ENCODE measurements around the gene OLIG3. TPM values are rescaled to one million over a fixed set of nuclear protein-coding genes. Genes with fewer than 3 reads are reported as not detected.
A peak's percentile ranks its signal among the peaks of the same experiment; 100 is the strongest.

The OLIG3 gene
- total and polyA plus RNA-seq, 5 donors from 2014 or later, result not detected

- Histone ChIP-seq H3K27ac (ENCODE audit: insufficient read depth, low read length, poor library complexity, severe bottlenecking) (no peak overlapping the region), H3K4me1 (ENCODE audit: control insufficient read depth, insufficient read depth, low read length, poor library complexity, severe bottlenecking) (peaks cover 36% of the 10 kb centered on the region), H3K9me3 (ENCODE audit: control insufficient read depth in 2 of 2, low read length in 2 of 2) (no peaks in the 10 kb centered on the region), H3K36me3 (ENCODE audit: control insufficient read depth, insufficient read depth, low read length) (no peaks in the 10 kb centered on the region), H3K27me3 (ENCODE audit: control insufficient read depth, insufficient read depth, low read length) (peaks cover 67% of the 10 kb centered on the region), H3K4me3 (ENCODE audit: low read depth, low read length) (no peak overlapping the region)
- Mint-ChIP-seq H3K4me1 (peaks cover 10 to 47% (median 15%) of the 10 kb centered on the region in 4 donors), H3K36me3 (no peaks in the 10 kb centered on the region), H3K9me3 (peaks cover 0 to 6% (median 0%) of the 10 kb centered on the region in 7 donors), H3K27me3 (peaks cover 92% of the 10 kb centered on the region), H3K27ac (no peak overlapping the region), H3K4me3 (peak overlapping the region in 3 of 4 donors; percentile 40 to 57 (median 49))
- no peak for DNase-seq
- no peak for ATAC-seq (ENCODE audit: low read depth in 2 of 2)
These were observed 4.9 kb downstream of the OLIG3 start for GRCh38 chr6:137489046-137490005.

- Mint-ChIP-seq H3K36me3 (no peaks in the 10 kb centered on the region), H3K4me1 (peaks cover 5 to 38% (median 12%) of the 10 kb centered on the region in 4 donors), H3K27me3 (peaks cover 92% of the 10 kb centered on the region), H3K27ac (no peak overlapping the region), H3K4me3 (peak overlapping the region in 3 of 4 donors; percentile 55 to 78 (median 58)), H3K9me3 (peaks cover 0 to 5% (median 0%) of the 10 kb centered on the region in 7 donors)
- no peak overlapping the region for H3K27ac ChIP-seq (ENCODE audit: insufficient read depth, low read length, poor library complexity, severe bottlenecking)
- H3K4me3 ChIP-seq (ENCODE audit: low read depth, low read length), result no peak overlapping the region
- ATAC-seq (ENCODE audit: low read depth in 2 of 2) (peak in 1 of 2 donors; percentile 56), DNase-seq (peak in 1 of 3 donors; percentile 46)
- H3K9me3 ChIP-seq (ENCODE audit: control insufficient read depth in 2 of 2, low read length in 2 of 2), result no peaks in the 10 kb centered on the region
- H3K4me1 ChIP-seq (ENCODE audit: control insufficient read depth, insufficient read depth, low read length, poor library complexity, severe bottlenecking), result peaks cover 27% of the 10 kb centered on the region
- peaks cover 70% of the 10 kb centered on the region for H3K27me3 ChIP-seq (ENCODE audit: control insufficient read depth, insufficient read depth, low read length)
- no peaks in the 10 kb centered on the region for H3K36me3 ChIP-seq (ENCODE audit: control insufficient read depth, insufficient read depth, low read length)
These were observed 5.8 kb downstream of the OLIG3 start for GRCh38 chr6:137488150-137489045.

DNA sequence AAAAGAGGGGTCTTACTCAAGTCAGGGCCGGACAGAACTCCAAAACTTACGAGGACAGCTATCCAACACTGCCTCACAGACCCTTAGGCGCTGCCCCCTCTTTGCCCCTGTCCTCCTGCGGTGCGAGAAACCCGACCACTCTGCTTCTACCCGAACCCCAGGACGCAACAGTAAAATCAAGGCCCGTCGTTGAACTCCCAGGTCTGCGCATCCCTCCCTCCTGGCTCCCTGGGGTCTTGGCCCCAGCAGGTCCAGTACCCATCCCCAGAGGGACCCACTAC, 6.4 kb downstream of the OLIG3 start:
- peaks cover 0 to 5% (median 0%) of the 10 kb centered on the region in 7 donors for H3K9me3 Mint-ChIP-seq
- H3K36me3 Mint-ChIP-seq, result no peaks in the 10 kb centered on the region
- no peak overlapping the region for H3K27ac Mint-ChIP-seq
- DNase-seq, result no peak
- peaks cover 22% of the 10 kb centered on the region for H3K4me1 ChIP-seq (ENCODE audit: control insufficient read depth, insufficient read depth, low read length, poor library complexity, severe bottlenecking)
- H3K27me3 ChIP-seq (ENCODE audit: control insufficient read depth, insufficient read depth, low read length), result peaks cover 72% of the 10 kb centered on the region
- ATAC-seq (ENCODE audit: low read depth in 2 of 2), result no peak
- no peak overlapping the region for H3K27ac ChIP-seq (ENCODE audit: insufficient read depth, low read length, poor library complexity, severe bottlenecking)
- peaks cover 5 to 34% (median 12%) of the 10 kb centered on the region in 4 donors for H3K4me1 Mint-ChIP-seq
- H3K9me3 ChIP-seq (ENCODE audit: control insufficient read depth in 2 of 2, low read length in 2 of 2), result no peaks in the 10 kb centered on the region
- no peak overlapping the region for H3K4me3 ChIP-seq (ENCODE audit: low read depth, low read length)
- H3K4me3 Mint-ChIP-seq, result peak overlapping the region in 1 of 4 donors; percentile 4
- H3K36me3 ChIP-seq (ENCODE audit: control insufficient read depth, insufficient read depth, low read length), result no peaks in the 10 kb centered on the region
- peaks cover 89% of the 10 kb centered on the region for H3K27me3 Mint-ChIP-seq

- no peak overlapping the region for H3K27ac ChIP-seq (ENCODE audit: insufficient read depth, low read length, poor library complexity, severe bottlenecking)
- Mint-ChIP-seq H3K27me3 (peaks cover 87% of the 10 kb centered on the region), H3K4me3 (peak overlapping the region in 2 of 4 donors; percentile 5 to 24), H3K36me3 (no peaks in the 10 kb centered on the region), H3K4me1 (peaks cover 5 to 29% (median 9%) of the 10 kb centered on the region in 4 donors), H3K27ac (peak overlapping the region in 1 of 3 donors; percentile 9), H3K9me3 (peaks cover 0 to 4% (median 0%) of the 10 kb centered on the region in 7 donors)
- H3K4me3 ChIP-seq (ENCODE audit: low read depth, low read length), result no peak overlapping the region
- DNase-seq (no peak), ATAC-seq (ENCODE audit: low read depth in 2 of 2) (no peak)
- peaks cover 22% of the 10 kb centered on the region for H3K4me1 ChIP-seq (ENCODE audit: control insufficient read depth, insufficient read depth, low read length, poor library complexity, severe bottlenecking)
- no peaks in the 10 kb centered on the region for H3K9me3 ChIP-seq (ENCODE audit: control insufficient read depth in 2 of 2, low read length in 2 of 2)
- H3K27me3 ChIP-seq (ENCODE audit: control insufficient read depth, insufficient read depth, low read length), result peaks cover 72% of the 10 kb centered on the region
- H3K36me3 ChIP-seq (ENCODE audit: control insufficient read depth, insufficient read depth, low read length), result no peaks in the 10 kb centered on the region
These were observed 6.9 kb downstream of the OLIG3 start for GRCh38 chr6:137487181-137487868.

GRCh38 chr6:137486416-137486815, 7.8 kb downstream of the OLIG3 start:
- H3K4me1 ChIP-seq (ENCODE audit: control insufficient read depth, insufficient read depth, low read length, poor library complexity, severe bottlenecking), result peaks cover 22% of the 10 kb centered on the region
- H3K27ac Mint-ChIP-seq, result no peak overlapping the region
- peaks cover 0 to 3% (median 0%) of the 10 kb centered on the region in 7 donors for H3K9me3 Mint-ChIP-seq
- ATAC-seq (ENCODE audit: low read depth in 2 of 2), result no peak
- H3K36me3 ChIP-seq (ENCODE audit: control insufficient read depth, insufficient read depth, low read length), result no peaks in the 10 kb centered on the region
- no peak overlapping the region for H3K4me3 ChIP-seq (ENCODE audit: low read depth, low read length)
- H3K27me3 Mint-ChIP-seq, result peaks cover 85% of the 10 kb centered on the region
- no peaks in the 10 kb centered on the region for H3K9me3 ChIP-seq (ENCODE audit: control insufficient read depth in 2 of 2, low read length in 2 of 2)
- H3K27ac ChIP-seq (ENCODE audit: insufficient read depth, low read length, poor library complexity, severe bottlenecking), result no peak overlapping the region
- no peak for DNase-seq
- peaks cover 67% of the 10 kb centered on the region for H3K27me3 ChIP-seq (ENCODE audit: control insufficient read depth, insufficient read depth, low read length)
- H3K4me1 Mint-ChIP-seq, result peaks cover 5 to 23% (median 6%) of the 10 kb centered on the region in 4 donors
- H3K36me3 Mint-ChIP-seq, result no peaks in the 10 kb centered on the region
- no peak overlapping the region for H3K4me3 Mint-ChIP-seq

GRCh38 chr6:137480431-137480830, 13.8 kb downstream of the OLIG3 start:
- peaks cover 39% of the 10 kb centered on the region for H3K27me3 ChIP-seq (ENCODE audit: control insufficient read depth, insufficient read depth, low read length)
- H3K9me3 ChIP-seq (ENCODE audit: control insufficient read depth in 2 of 2, low read length in 2 of 2), result no peaks in the 10 kb centered on the region
- no peaks in the 10 kb centered on the region for H3K36me3 ChIP-seq (ENCODE audit: control insufficient read depth, insufficient read depth, low read length)
- Mint-ChIP-seq H3K27me3 (peaks cover 58% of the 10 kb centered on the region), H3K4me1 (no peaks in the 10 kb centered on the region), H3K36me3 (no peaks in the 10 kb centered on the region), H3K4me3 (no peak overlapping the region), H3K9me3 (peaks cover 0 to 6% (median 0%) of the 10 kb centered on the region in 7 donors), H3K27ac (no peak overlapping the region)
- DNase-seq (no peak), ATAC-seq (ENCODE audit: low read depth in 2 of 2) (no peak)
- no peaks in the 10 kb centered on the region for H3K4me1 ChIP-seq (ENCODE audit: control insufficient read depth, insufficient read depth, low read length, poor library complexity, severe bottlenecking)
- no peak overlapping the region for H3K27ac ChIP-seq (ENCODE audit: insufficient read depth, low read length, poor library complexity, severe bottlenecking)
- H3K4me3 ChIP-seq (ENCODE audit: low read depth, low read length), result no peak overlapping the region

DNA sequence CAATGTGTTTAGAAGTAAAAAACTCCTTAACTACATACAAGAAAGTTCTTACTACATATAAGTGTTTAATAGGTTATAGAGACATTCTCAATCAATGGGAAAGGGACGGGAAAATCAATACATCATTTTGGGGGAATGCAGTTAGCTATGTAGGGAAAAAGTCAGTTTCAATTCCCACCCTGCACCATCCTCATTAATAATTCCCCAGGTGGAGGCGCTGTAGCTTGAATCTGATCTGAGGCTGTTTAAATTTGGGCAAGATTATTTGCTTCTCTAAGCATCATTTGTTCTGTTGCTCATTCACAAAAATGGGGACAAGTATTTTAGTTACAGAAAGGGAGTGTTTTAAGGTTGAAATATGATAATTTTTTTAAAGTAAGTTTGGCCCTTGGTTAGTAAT, 19.1 kb downstream of the OLIG3 start:
- Mint-ChIP-seq H3K4me3 (no peak overlapping the region), H3K27me3 (peaks cover 28% of the 10 kb centered on the region)

More for the DNA sequence above, 19.1 kb downstream of the OLIG3 start:
- no peaks in the 10 kb centered on the region for H3K9me3 ChIP-seq (ENCODE audit: control insufficient read depth in 2 of 2, low read length in 2 of 2)
- H3K36me3 ChIP-seq (ENCODE audit: control insufficient read depth, insufficient read depth, low read length), result no peaks in the 10 kb centered on the region
- Mint-ChIP-seq H3K27ac (no peak overlapping the region), H3K36me3 (no peaks in the 10 kb centered on the region), H3K9me3 (peaks cover 0 to 3% (median 0%) of the 10 kb centered on the region in 7 donors), H3K4me1 (no peaks in the 10 kb centered on the region)
- no peak overlapping the region for H3K27ac ChIP-seq (ENCODE audit: insufficient read depth, low read length, poor library complexity, severe bottlenecking)
- no peaks in the 10 kb centered on the region for H3K4me1 ChIP-seq (ENCODE audit: control insufficient read depth, insufficient read depth, low read length, poor library complexity, severe bottlenecking)
- peaks cover 22% of the 10 kb centered on the region for H3K27me3 ChIP-seq (ENCODE audit: control insufficient read depth, insufficient read depth, low read length)
- ATAC-seq (ENCODE audit: low read depth in 2 of 2) (no peak), DNase-seq (no peak)
- no peak overlapping the region for H3K4me3 ChIP-seq (ENCODE audit: low read depth, low read length)

All from CD4-positive, CD25-positive, alpha-beta regulatory T cell (primary cell).